Measurements from ENCODE around the gene SIGLEC15. TPM values are rescaled to one million over a fixed set of nuclear protein-coding genes. Genes with fewer than 3 reads are reported as not detected.

SIGLEC15 gene, protein sequence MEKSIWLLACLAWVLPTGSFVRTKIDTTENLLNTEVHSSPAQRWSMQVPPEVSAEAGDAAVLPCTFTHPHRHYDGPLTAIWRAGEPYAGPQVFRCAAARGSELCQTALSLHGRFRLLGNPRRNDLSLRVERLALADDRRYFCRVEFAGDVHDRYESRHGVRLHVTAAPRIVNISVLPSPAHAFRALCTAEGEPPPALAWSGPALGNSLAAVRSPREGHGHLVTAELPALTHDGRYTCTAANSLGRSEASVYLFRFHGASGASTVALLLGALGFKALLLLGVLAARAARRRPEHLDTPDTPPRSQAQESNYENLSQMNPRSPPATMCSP
- total RNA-seq (2021; ENCODE audit: unreplicated experiment): not detected
- not detected in 2 replicates for polyA plus RNA-seq (2012)
- Bru-seq, nascent RNA: not detected
- not detected for BruChase-seq, experiment 1, labeled RNA remaining after a 6-hour chase
- not detected for BruChase-seq, experiment 2, labeled RNA remaining after a 2-hour chase
- long read RNA-seq: 0 reads

DNA sequence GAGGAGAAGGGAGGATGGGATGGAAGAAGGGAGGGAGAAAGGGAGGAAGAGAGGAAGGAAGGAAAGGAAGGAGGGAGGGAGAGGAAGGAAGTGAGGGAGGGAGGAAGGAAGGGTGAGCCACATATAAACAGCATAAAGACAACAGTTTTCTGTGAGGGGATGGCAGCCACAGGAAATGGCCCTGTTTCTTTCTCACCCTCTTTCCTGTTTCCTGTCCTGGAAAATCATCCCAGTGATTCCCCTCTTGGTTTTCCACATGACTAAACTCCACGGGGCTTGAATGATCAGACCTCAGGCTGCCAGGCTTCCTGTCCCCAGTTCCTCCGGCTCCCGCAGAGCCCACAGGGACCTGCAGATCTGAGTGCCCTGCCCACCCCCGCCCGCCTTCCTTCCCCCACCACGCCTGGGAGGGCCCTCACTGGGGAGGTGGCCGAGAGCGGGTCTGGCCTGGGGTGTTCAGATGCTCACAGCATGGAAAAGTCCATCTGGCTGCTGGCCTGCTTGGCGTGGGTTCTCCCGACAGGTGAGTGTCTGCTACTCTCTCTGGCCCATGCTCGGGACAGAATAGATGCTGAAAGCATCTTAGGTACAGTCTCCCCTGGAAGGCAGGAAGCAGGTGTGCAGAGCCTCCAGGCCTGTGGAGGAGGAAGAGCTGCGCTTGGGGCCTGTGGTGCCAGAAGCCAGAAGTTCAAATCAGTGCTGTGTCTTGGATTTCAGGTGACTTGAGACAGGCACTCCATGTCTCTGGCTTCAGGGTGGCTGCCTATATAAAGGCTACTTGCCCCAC, at the start of gene SIGLEC15:
Gene SIGLEC15 (plus strand): TSS at position 418 of the 787 bp plus-strand sequence. CDS start 54 bp downstream, at position 472.
- Histone ChIP-seq H2AFZ (ENCODE audit: low read depth, low read length, poor library complexity, severe bottlenecking) (no peak within 1 kb of the TSS), H3K27me3 (ENCODE audit: insufficient read depth, low read length) (no peaks in the 10 kb centered on the region), H3K4me2 (ENCODE audit: low read length) (no peak within 1 kb of the TSS), H3K27ac (ENCODE audit: low read depth, low read length) (no peak within 1 kb of the TSS), H3K4me3 (replicated peaks in 1 of 2; ENCODE audit: low read depth in 1 of 2, low read length in 2 of 2) (no peak within 1 kb of the TSS), H3K9me3 (ENCODE audit: control insufficient read depth in 1 of 2, insufficient read depth in 1 of 2, low read depth in 1 of 2, low read length in 2 of 2) (no peaks in the 10 kb centered on the region), H3K79me2 (ENCODE audit: insufficient read depth, low read length) (no peaks in the 10 kb centered on the region), H3K36me3 (ENCODE audit: control insufficient read depth in 1 of 2, insufficient read depth in 2 of 2, low read length in 2 of 2) (no peaks in the 10 kb centered on the region), H3K9me2 (ENCODE audit: insufficient read depth) (no peaks in the 10 kb centered on the region), H3K4me1 (ENCODE audit: control insufficient read depth in 1 of 2, insufficient read depth in 2 of 2, low read length in 2 of 2) (peaks cover 0 to 21% of the 10 kb centered on the region in 2 experiments; a peak in 2 of 4 replicates), H4K20me1 (ENCODE audit: insufficient read depth) (no peaks in the 10 kb centered on the region), H3K9ac (ENCODE audit: low read length) (no peak within 1 kb of the TSS)
- DNase-seq (ENCODE audit: low read depth, low spot score) (no peak), ATAC-seq (no peak)
- intact Hi-C loops (cut with micrococcal nuclease): no loop called here
- ChIA-PET RAD21 (ENCODE audit: low non-redundant PET in 1 of 2, low total read pairs in 2 of 2, uncharacterized antibody in 2 of 2, unreplicated experiment in 2 of 2) (no interaction called here), CTCF (no interaction called here), POLR2A (no interaction called here)
- TF ChIP-seq CEBPB (IDR thresholded peaks at IDR 0.05; ENCODE audit: low read depth): no peak
- no peak for TF ChIP-seq SP1 (IDR thresholded peaks at IDR 0.05; ENCODE audit: low read depth)
- no peak for TF ChIP-seq ZNF274 (IDR thresholded peaks at IDR 0.05; ENCODE audit: low read depth, low read length)
- TF ChIP-seq ZFX (IDR thresholded peaks at IDR 0.05): no peak
- TF ChIP-seq, protein P1, sequence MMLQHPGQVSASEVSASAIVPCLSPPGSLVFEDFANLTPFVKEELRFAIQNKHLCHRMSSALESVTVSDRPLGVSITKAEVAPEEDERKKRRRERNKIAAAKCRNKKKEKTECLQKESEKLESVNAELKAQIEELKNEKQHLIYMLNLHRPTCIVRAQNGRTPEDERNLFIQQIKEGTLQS (IDR thresholded peaks at IDR 0.05): no peak
- no TSS peak for BruUV-seq (replicated peaks)

DNA sequence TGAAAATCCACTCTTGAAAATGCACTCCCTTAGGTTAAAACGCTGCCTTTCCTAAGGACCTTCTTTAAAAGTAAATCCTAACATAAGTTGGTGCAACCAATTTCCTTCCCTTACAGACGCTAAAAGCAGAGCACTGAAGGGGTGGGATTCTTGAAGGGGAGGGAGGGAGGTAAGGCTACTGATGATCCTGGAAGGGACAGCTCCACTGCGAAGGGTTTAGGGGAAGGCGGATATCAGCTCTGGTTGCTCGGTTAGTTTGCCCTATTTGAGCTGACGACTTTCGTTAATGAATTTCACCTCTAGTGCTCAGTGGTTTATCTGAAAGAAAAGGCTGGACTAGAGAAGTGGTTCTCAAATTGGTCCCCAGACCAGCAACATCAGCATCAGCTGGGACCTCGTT, 49.7 kb upstream of the SIGLEC15 start:
- H3K79me2 ChIP-seq (ENCODE audit: insufficient read depth, low read length): no peaks in the 10 kb centered on the region
- DNase-seq (ENCODE audit: low read depth, low spot score) (no peak), ATAC-seq (peak; percentile 19; the same call in 1 of the 2 replicates)
- CTCF ChIA-PET: no interaction called here
- H3K4me2 ChIP-seq (ENCODE audit: low read length): peak overlapping the region; percentile 81
- POLR2A ChIA-PET: interaction anchor here (1.2 to 1.4 kb wide), 3 partner anchors 14 to 28 kb away, joined by 3 read pairs; no protein-coding TSS in a partner anchor
- H3K4me1 ChIP-seq (ENCODE audit: control insufficient read depth in 1 of 2, insufficient read depth in 2 of 2, low read length in 2 of 2): 0 out of 4 replicates have a peak, but pooled peaks cover 0 to 5% of the 10 kb centered on the region in 2 experiments
- peak overlapping the region; percentile 61 for H3K27ac ChIP-seq (ENCODE audit: low read depth, low read length)
- H2AFZ ChIP-seq (ENCODE audit: low read depth, low read length, poor library complexity, severe bottlenecking): no peak overlapping the region
- peak overlapping the region; percentile 87 for H3K9ac ChIP-seq (ENCODE audit: low read length)
- H3K36me3 ChIP-seq (ENCODE audit: control insufficient read depth in 1 of 2, insufficient read depth in 2 of 2, low read length in 2 of 2): no peaks in the 10 kb centered on the region
- H3K9me2 ChIP-seq (ENCODE audit: insufficient read depth): no peaks in the 10 kb centered on the region; the same call in 1 of the 2 replicates
- RAD21 ChIA-PET (ENCODE audit: low non-redundant PET in 1 of 2, low total read pairs in 2 of 2, uncharacterized antibody in 2 of 2, unreplicated experiment in 2 of 2): no interaction called here
- BruUV-seq (replicated peaks): no TSS peak
- intact Hi-C loops (cut with micrococcal nuclease): loop anchor here (2.0 kb wide), 1 partner anchor 27 kb away; no protein-coding TSS in a partner anchor
- H4K20me1 ChIP-seq (ENCODE audit: insufficient read depth): no peaks in the 10 kb centered on the region
- H3K9me3 ChIP-seq (ENCODE audit: control insufficient read depth in 1 of 2, insufficient read depth in 1 of 2, low read depth in 1 of 2, low read length in 2 of 2): no peaks in the 10 kb centered on the region
- no peaks in the 10 kb centered on the region for H3K27me3 ChIP-seq (ENCODE audit: insufficient read depth, low read length)
- TF ChIP-seq ZFX (IDR thresholded peaks at IDR 0.05) (no peak), EZH2 (IDR thresholded peaks at IDR 0.05) (no peak), SIN3A (IDR thresholded peaks at IDR 0.05; ENCODE audit: low read depth) (0 out of 2 replicates have a peak, but pooled peaks have one; percentile 13)
- H3K4me3 ChIP-seq (replicated peaks in 1 of 2; ENCODE audit: low read depth in 1 of 2, low read length in 2 of 2): peak overlapping the region; percentile 65 to 76
